Endothelial cell of umbilical vein (primary cell): Measurements from ENCODE around the gene ATG101. TPM values are rescaled to one million over a fixed set of nuclear protein-coding genes. Genes with fewer than 3 reads are reported as not detected.

Experiments used
- BruUV-seq: library from RNA; stranded (reverse); fragments of 400-500 nt; replicated peaks from 2 replicates; lab custom pipeline; 2021; lab: Mats Ljungman, UMichigan
- CTCF ChIA-PET: fragments of 300-600, 350-600 bp; sonication (Branson Sonifier 250); formaldehyde crosslinking; loops from one replicate; lab custom pipeline; 2021; ENCODE audit warnings: antibody characterized with exemption, inconsistent platforms; lab: Charles Lee
- POLR2A ChIA-PET: fragments of 300-600, 350-600 bp; sonication (Branson Sonifier 250); formaldehyde crosslinking; loops from one replicate; lab custom pipeline; 2021; ENCODE audit warnings: antibody characterized with exemption, inconsistent platforms; lab: Charles Lee
- DNase-seq: peaks from one replicate; pipeline ENCODE4 v3.0.0-alpha.2; 2011; ENCODE audit warnings: low read depth, low spot score
- FAIRE-seq: peaks from 2 replicates; lab custom pipeline; 2011; peaks lifted over from hg19 to GRCh38; lab: Jason Lieb, UNC
- H2AFZ ChIP-seq: 2 replicates; pipeline ENCODE4 v1.6.0; 2012; ENCODE audit warnings: low read depth, low read length, control low read depth, inconsistent platforms
- H3K27ac ChIP-seq: 2 replicates; pipeline ENCODE4 v1.5.1; 2011; ENCODE audit warnings: low read depth, mild to moderate bottlenecking, control low read depth, low read length, moderate library complexity; ENCODE audit not compliant: insufficient read depth
- H3K27me3 ChIP-seq, 2 experiments: 2 replicates each; pipeline versions ENCODE4 v1.6.0 to v1.6.1; 2011; ENCODE audit warnings: low read length in 2 of 2, mixed read lengths in 1 of 2; ENCODE audit not compliant: control insufficient read depth in 2 of 2, insufficient read depth in 2 of 2
- H3K36me3 ChIP-seq, 2 experiments: 2 replicates in 1 of 2; 3 replicates in 1 of 2; pipeline ENCODE4 v1.5.1; 2011; ENCODE audit warnings: low read length in 2 of 2, mild to moderate bottlenecking in 1 of 2, moderate library complexity in 1 of 2; ENCODE audit not compliant: control insufficient read depth in 2 of 2, insufficient read depth in 2 of 2; ENCODE audit errors: extremely low read depth in 1 of 2
- H3K4me1 ChIP-seq: 3 replicates; pipeline ENCODE4 v1.5.1; 2011; ENCODE audit warnings: mild to moderate bottlenecking, low read length; ENCODE audit not compliant: control insufficient read depth, insufficient read depth; ENCODE audit errors: extremely low read depth
- H3K4me2 ChIP-seq: 2 replicates; pipeline ENCODE4 v1.6.1; 2011; ENCODE audit warnings: low read length, control low read depth, mixed read lengths; ENCODE audit not compliant: insufficient read depth
- H3K4me3 ChIP-seq, 3 experiments: fragments of 200-600 bp in 1 of 3; sonication (generic), shearing (Covaris generic) in 1 of 3; replicated peaks in 1 of 3; 2 replicates each; pipeline ENCODE4 v1.5.1; 2011 to 2016; ENCODE audit warnings: control low read depth in 3 of 3, low read length in 3 of 3, mild to moderate bottlenecking in 2 of 3, inconsistent platforms in 1 of 3, low read depth in 1 of 3, moderate library complexity in 1 of 3; ENCODE audit not compliant: insufficient read depth in 1 of 3
- H3K79me2 ChIP-seq: 2 replicates; pipeline ENCODE4 v1.6.0; 2012; ENCODE audit warnings: low read length, inconsistent platforms; ENCODE audit not compliant: control insufficient read depth, insufficient read depth
- H3K9ac ChIP-seq: replicated peaks from 2 replicates; pipeline ENCODE3; 2011; ENCODE audit warnings: low read length, control low read depth; ENCODE audit not compliant: insufficient read depth; ENCODE audit errors: extremely low read depth
- H3K9me1 ChIP-seq: replicated peaks from 3 replicates; pipeline ENCODE4 v1.6.0; 2011; ENCODE audit warnings: mild to moderate bottlenecking, low read length; ENCODE audit not compliant: control insufficient read depth, insufficient read depth; ENCODE audit errors: extremely low read depth
- H3K9me3 ChIP-seq: replicated peaks from 2 replicates; pipeline ENCODE4 v1.5.1; 2012; ENCODE audit warnings: low read length, inconsistent platforms; ENCODE audit not compliant: control insufficient read depth, insufficient read depth
- H4K20me1 ChIP-seq: replicated peaks from 2 replicates; pipeline ENCODE3; 2011; ENCODE audit warnings: mild to moderate bottlenecking, low read length; ENCODE audit not compliant: control insufficient read depth, insufficient read depth; ENCODE audit errors: extremely low read depth
- CTCF ChIP-seq, 2 donors: IDR thresholded peaks; 1 replicate in 1 of 2; 2 replicates in 1 of 2; pipeline ENCODE4 v1.5.1; 2011; ENCODE audit warnings: low read length in 2 of 2, mild to moderate bottlenecking in 2 of 2, moderate library complexity in 2 of 2, control low read depth in 1 of 2, inconsistent platforms in 1 of 2, low read depth in 1 of 2; ENCODE audit not compliant: insufficient read depth in 1 of 2; ENCODE audit errors: extremely low read depth in 1 of 2
- EZH2 ChIP-seq: IDR thresholded peaks from 2 replicates; pipeline ENCODE4 v1.6.1; 2012; ENCODE audit warnings: borderline replicate concordance, low read depth, mild to moderate bottlenecking, moderate library complexity, low read length, inconsistent platforms; ENCODE audit not compliant: severe bottlenecking
- FOS ChIP-seq: IDR thresholded peaks from 2 replicates; pipeline ENCODE4 v1.6.1; 2011; ENCODE audit warnings: mild to moderate bottlenecking, low read length, moderate library complexity, borderline replicate concordance; ENCODE audit not compliant: insufficient read depth
- GATA2 ChIP-seq: IDR thresholded peaks from 2 replicates; pipeline ENCODE4 v1.7.0; 2011; ENCODE audit warnings: low read depth, mild to moderate bottlenecking, moderate library complexity, mixed read lengths, low read length; ENCODE audit not compliant: insufficient read length, insufficient read depth
- JUN ChIP-seq: IDR thresholded peaks from 2 replicates; pipeline ENCODE4 v1.6.1; 2011; ENCODE audit warnings: borderline replicate concordance, low read depth; ENCODE audit not compliant: insufficient read length, insufficient read depth
- MAX ChIP-seq: IDR thresholded peaks from 2 replicates; pipeline ENCODE4 v1.6.1; 2011; ENCODE audit not compliant: insufficient read depth, insufficient read length
- MYC ChIP-seq: IDR thresholded peaks from one replicate; pipeline ENCODE4 v1.6.1; 2011; ENCODE audit warnings: mild to moderate bottlenecking, low read depth, low read length
- POLR2A ChIP-seq: IDR thresholded peaks from 2 replicates; pipeline ENCODE4 v1.6.1; 2012; ENCODE audit warnings: low read depth, mild to moderate bottlenecking, control low read depth, low read length
- POLR2AphosphoS5 ChIP-seq: IDR thresholded peaks from 2 replicates; pipeline ENCODE4 v1.6.1; 2012; ENCODE audit warnings: low read depth, mild to moderate bottlenecking, control low read depth, low read length, moderate library complexity; ENCODE audit not compliant: insufficient read depth
- dilution Hi-C: fragments of 300-500 bp; cut with MboI; formaldehyde crosslinking; loops from one replicate; pipeline ENCODE4 v1.15.0; 2019; ENCODE audit warnings: low sequenced_read_pairs; ENCODE audit not compliant: extremely low pct_ligation_motif_present
- intact Hi-C: fragments of 100-400 bp; cut with micrococcal nuclease; formaldehyde crosslinking; loops from one replicate; pipeline ENCODE4 v1.10.0; 2022
- polyA plus RNA-seq, 4 experiments: library from polyadenylated mRNA; depleted of rRNA in 3 of 4; stranded (reverse) in 3 of 4; unstranded in 1 of 4; fragments of >200 nt; gene quantifications; 2 replicates each; pipeline versions ENCODE4 v1.2.1 to v1.2.3, GENCODE V29; 2011 to 2012; ENCODE audit warnings: missing spikeins in 1 of 4
- total RNA-seq: library from RNA; stranded (reverse); gene quantifications from 2 replicates; pipeline ENCODE4 v1.2.3, GENCODE V29; 2021

Gene ATG101
- total and polyA plus RNA-seq, 2 donors (not counting 3 experiments of a cell fraction or from before 2014, with no cell fraction given), result 41.6 to 78.4 TPM

- H3K27me3 ChIP-seq, result no peaks in the 10 kb centered on the region
- no peaks in the 10 kb centered on the region for H3K9me3 ChIP-seq
- CTCF ChIA-PET, result interaction anchor here (0.6 to 8.7 kb wide), 5 partner anchors 8 to 77 kb away, joined by 3 to 67 read pairs (median 7); partner anchors contain the start of genes ATG101 and NR4A1
- no peak overlapping the region for H3K27ac ChIP-seq
- intact Hi-C loops, result no loop called here
- POLR2A ChIA-PET, result no interaction called here
- TF ChIP-seq MYC (no peak), POLR2AphosphoS5 (no peak), EZH2 (no peak), CTCF (IDR thresholded peaks at IDR 0.05; ENCODE audit: extremely low read depth in 1 of 2, insufficient read depth in 1 of 2, low read depth in 1 of 2, low read length in 2 of 2) (no peak), POLR2A (no peak), GATA2 (no peak), JUN (no peak), FOS (no peak), MAX (no peak)
- no peak for FAIRE-seq
- H3K9me1 ChIP-seq, result no peaks in the 10 kb centered on the region
- no peak overlapping the region for H3K9ac ChIP-seq
- peaks cover 29% of the 10 kb centered on the region for H3K4me1 ChIP-seq
- no peak overlapping the region for H3K4me2 ChIP-seq
- no peaks in the 10 kb centered on the region for H3K36me3 ChIP-seq
- no peak overlapping the region for H2AFZ ChIP-seq
- no peak overlapping the region for H3K4me3 ChIP-seq
- BruUV-seq, result no TSS peak
- DNase-seq, result no peak
- dilution Hi-C loops, result no loop called here
- H3K79me2 ChIP-seq, result no peaks in the 10 kb centered on the region
- H4K20me1 ChIP-seq, result no peaks in the 10 kb centered on the region
Observed at GRCh38 chr12:52042706-52043385, 26.9 kb upstream of the ATG101 start.
